Prostate gland (tissue), 2 donors: ENCODE results near the gene TWF2.
A peak's percentile ranks its signal among the peaks of the same experiment; 100 is the strongest.

ENCODE experiments used
- POLR2A ChIP-seq: fragments of 450-650 bp; IDR thresholded peaks from one replicate; pipeline ENCODE4 v1.6.1; 2016; ENCODE audit warnings: antibody characterized with exemption, mild to moderate bottlenecking
- TF ChIP-seq, protein P1 (sequence below), 4 experiments: fragments of 200-600 bp in 2 of 4; fragments of 450-650 bp in 2 of 4; sonication (generic) in 2 of 4; IDR thresholded peaks; 1 replicate in 3 of 4; 2 replicates in 1 of 4; pipeline ENCODE4 v1.5.1; 2016 to 2019; ENCODE audit warnings: antibody characterized with exemption in 4 of 4, mild to moderate bottlenecking in 2 of 4, moderate library complexity in 2 of 4

DNA sequence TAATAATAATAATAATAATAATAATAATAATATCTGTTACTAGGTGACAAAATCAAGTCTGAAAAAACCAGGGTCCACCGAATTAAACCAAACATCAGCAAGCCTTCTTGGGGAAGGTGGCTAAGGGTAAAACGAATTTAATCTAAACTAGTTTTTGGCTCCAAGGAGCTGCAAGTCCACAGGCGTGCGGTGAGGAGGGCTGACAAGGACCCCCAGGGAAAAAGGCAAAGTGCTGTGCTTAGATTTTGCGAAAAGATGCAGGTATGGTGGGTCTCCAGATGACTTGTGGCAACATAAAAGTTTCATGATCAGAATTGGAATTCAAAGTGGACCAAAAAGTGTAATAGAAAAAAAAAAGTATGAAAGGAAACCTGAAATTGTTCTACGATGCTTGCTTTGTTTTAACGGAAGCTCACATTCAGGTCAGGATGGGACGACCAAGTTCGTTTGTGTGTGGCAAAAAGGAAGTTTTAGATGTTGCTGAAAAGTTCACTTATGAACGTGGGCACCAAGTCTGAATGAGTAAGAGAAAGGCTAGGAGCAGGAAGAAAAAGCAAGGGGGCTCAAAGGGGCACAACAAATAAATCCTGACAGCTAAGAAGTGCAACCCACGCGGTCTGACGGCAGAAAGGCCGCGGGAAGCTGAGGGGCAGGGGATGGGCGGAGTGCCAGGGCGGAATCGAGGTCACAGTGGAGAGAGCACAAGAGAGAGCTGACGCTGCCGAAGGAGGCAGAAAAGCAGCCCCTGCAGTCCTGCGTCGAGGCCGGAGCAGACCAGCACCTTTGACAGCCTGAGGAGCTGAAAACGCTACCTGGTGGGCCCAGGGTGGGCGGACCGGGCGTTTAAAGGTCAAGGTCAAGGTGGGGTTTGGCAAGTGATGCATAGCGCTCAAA is 38.4 kb upstream of the TWF2 start:
- TF ChIP-seq, protein P1, sequence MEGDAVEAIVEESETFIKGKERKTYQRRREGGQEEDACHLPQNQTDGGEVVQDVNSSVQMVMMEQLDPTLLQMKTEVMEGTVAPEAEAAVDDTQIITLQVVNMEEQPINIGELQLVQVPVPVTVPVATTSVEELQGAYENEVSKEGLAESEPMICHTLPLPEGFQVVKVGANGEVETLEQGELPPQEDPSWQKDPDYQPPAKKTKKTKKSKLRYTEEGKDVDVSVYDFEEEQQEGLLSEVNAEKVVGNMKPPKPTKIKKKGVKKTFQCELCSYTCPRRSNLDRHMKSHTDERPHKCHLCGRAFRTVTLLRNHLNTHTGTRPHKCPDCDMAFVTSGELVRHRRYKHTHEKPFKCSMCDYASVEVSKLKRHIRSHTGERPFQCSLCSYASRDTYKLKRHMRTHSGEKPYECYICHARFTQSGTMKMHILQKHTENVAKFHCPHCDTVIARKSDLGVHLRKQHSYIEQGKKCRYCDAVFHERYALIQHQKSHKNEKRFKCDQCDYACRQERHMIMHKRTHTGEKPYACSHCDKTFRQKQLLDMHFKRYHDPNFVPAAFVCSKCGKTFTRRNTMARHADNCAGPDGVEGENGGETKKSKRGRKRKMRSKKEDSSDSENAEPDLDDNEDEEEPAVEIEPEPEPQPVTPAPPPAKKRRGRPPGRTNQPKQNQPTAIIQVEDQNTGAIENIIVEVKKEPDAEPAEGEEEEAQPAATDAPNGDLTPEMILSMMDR (IDR thresholded peaks at IDR 0.05), result no peak
- peak; percentile 37 for TF ChIP-seq POLR2A
